ENCODE results near the gene VPS37C. TPM values are rescaled to one million over a fixed set of nuclear protein-coding genes. Genes with fewer than 3 reads are reported as not detected.

VPS37C gene
- total RNA-seq, 1 experiment from 2014 or later: 22.9 TPM

DNA sequence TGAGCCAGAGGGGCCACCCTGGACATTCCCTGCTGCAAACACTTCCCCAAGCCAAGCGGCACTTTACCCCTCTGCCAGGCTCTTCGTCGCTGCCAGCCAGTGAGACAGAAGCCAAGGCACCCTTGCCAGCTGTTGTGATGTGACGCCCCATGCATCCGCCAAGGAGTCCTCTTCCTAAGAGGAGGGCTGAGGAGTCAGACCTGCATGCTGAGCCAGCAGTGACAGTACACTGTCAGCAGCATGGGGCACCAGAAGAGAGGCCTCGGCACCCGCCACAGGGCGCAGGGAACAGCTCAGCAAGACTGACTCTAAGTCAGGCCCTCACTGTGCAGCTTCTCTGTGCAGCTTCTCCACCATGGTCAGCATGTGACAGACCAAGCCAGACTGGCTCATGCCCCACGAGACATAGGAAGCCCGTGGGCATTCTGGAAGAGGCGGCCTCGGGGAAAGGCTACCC is 26.4 kb downstream of the VPS37C start:
- DNase-seq (ENCODE audit: extremely low read depth, low read depth): no peak

DNA sequence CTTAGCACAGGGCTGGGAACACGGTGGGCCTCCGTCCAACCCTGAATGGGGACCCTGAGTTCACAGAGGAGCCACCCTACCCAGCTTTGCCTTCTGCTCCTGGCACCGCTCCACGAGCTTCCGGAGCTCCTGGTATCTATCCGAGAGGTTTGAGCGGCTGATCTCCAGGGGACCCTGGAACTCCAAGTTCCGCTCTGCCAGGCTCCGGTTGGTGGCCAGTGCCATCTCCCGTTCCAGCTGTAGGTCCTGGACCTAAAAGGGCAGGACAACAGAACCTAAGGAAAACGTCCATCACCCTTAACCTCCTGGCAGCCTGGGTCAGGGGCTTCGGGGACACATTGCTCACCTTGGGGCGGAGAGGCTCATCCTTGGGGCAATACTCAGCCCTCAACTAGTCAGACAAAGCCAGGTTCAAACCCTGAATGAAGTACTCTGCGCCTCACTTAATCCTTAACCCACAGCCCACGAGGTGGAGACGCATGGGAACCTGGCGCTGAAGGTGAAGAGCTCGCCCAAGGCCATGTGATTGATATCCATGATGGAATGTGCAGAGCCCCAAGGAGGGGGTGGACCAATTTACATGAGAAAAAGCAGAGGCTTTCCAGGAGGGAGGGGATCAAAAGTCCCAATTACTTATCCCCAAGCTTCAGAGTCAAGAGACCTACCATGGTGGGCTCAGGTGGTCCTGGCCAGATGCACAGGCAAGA is 27.1 kb downstream of the VPS37C start:
- DNase-seq (ENCODE audit: extremely low read depth, low read depth): no peak

DNA sequence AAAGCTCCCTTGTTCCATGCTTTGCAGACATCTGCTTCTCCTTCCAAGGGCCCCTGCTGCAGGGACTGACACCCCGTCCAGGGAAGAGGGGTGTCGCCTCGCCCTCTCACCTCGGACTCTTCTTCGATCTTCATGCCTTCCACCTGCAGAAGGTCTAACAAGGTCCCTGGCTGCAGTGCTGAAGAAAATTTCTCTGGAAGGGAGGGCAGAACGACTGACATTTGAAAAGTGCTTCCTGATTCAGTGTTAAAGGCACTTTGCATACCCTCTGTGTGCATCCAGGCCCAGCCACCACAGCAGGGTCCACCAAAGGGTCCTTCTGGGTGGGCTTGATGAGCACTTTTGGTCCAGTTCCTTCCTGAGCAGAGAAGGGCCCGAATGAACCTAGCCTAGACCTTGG is 28.1 kb downstream of the VPS37C start:
- no peak for DNase-seq (ENCODE audit: extremely low read depth, low read depth)

DNA sequence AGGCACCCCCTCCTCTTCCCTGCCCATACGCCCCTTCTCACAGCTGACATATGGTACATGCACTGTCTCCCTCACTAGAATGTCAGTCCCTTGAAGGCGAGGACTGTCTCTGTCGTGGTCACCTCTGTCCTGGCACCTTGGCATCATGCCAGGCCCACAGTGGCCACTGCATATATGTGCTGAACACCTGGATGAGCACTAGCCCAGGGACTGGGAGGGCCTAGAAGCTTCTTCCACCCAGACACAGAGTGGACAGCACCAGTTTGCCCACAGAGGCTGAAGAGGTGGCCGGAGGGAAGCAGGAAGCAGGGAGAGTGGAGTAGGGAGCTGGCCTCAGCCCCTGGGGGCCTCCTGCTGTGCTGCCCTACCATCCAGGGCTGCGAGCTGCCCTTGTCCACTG is 28.6 kb downstream of the VPS37C start:
- no peak for DNase-seq (ENCODE audit: extremely low read depth, low read depth)

DNA sequence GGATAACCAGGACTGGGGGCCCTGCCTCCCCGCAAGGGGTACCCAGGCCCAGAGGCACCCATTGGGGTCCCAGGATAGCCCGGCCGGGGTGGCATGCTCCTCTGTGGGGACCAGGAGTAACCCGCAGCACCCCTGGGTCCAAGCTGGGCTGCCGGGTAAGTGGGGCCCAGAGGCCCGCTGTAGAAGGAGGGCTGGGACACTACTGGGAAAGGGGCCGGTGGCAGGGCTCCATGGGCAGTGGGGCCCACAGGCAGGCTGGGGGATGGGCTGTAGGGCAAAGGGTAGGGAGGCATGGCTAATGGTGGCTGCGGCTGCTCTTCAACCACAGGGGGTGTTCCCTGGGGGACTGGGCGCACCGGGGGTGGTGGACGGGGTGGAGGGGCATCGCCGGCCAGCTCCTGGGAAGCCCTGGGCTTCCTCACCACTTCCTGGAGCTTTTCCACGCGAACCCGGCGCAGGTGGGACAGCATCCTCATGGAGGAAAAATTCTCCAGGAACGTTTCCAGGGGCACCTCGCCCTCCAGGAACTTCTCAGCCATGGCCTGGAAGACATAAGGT is 29.1 kb downstream of the VPS37C start:
- no peak for DNase-seq (ENCODE audit: extremely low read depth, low read depth)

DNA sequence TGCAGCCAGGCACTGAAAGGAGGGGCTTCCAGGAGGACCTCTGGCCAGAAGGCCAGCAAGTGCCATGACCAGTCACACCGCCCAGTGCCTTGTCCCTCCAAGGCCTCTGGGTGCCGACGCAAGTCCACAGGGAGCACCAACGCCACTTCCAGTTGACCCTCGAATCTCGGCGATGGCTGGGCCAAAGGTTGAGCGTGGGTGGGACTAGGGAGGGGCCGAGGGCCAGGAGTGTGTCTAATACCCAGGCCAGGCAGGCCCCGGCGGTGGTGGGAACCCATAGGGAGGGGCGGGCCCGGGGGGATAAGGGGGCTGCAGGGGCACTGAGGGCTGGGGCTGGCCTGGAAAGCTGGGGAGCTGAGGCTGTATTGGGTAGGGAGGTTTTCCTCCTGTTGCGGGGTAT is 29.6 kb downstream of the VPS37C start:
- no peak for DNase-seq (ENCODE audit: extremely low read depth, low read depth)

DNA sequence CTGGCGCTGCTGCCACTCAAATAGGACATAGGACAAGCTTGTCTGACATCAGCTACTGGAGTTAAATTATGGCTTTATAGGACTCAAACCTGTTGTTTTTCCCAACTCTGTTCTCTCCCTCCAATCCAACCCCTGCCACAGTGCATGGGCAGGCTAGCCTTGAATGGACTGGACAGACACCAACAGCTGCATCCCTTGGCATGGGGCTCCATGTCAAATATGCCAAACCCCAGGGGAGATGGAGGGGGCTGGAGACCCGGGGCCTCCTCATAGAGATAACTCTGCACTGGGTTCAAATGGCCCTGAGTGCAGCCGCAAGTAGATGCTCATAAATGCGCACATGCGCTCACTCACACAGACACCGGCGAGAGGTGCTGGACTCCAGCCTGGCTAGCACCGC is 30.0 kb downstream of the VPS37C start:
- no peak for DNase-seq (ENCODE audit: extremely low read depth, low read depth)

DNA sequence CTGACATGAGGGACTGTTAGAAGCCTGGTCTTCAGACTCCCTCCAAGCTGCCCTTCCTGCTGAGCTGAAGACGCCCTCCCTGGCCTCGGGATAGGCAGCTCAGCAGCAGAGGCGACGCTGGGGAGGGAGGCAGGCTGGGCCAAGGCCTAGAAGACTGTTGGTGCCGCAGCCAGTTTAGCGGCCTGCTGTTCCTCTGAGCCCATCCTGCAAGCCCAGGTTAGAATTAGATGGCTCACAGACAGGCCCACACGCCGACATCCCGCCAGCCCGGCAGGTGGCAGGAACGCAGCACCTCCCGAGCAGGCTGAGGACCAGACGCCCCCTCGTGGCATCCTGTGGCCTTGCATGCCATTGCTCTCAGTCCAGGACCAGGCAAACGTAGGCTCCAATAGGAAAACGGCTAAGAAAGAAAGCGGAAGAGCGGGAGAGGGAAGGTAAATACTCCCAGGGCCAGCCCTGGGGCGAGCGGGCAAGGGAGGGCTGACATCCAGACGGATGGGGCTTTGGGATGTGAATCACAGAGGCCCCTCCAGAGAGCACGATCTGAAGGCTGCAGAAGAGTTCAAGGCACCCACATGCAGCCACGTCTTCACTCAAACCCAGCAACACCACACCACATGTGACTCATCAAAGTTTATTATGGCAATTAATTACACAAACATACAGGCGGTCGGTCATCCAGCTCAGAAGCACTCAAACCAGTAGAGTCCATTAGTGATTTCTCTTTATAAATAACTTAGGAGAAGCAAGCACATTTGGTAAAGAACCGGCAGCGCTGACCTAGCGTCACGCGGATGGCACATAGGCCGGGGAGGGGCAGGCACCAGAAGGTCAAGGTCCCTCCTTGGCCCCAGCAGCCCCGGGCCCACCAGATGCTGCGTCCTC is 31.3 kb downstream of the VPS37C start:
- peak; percentile 81 for DNase-seq (ENCODE audit: extremely low read depth, low read depth)

DNA sequence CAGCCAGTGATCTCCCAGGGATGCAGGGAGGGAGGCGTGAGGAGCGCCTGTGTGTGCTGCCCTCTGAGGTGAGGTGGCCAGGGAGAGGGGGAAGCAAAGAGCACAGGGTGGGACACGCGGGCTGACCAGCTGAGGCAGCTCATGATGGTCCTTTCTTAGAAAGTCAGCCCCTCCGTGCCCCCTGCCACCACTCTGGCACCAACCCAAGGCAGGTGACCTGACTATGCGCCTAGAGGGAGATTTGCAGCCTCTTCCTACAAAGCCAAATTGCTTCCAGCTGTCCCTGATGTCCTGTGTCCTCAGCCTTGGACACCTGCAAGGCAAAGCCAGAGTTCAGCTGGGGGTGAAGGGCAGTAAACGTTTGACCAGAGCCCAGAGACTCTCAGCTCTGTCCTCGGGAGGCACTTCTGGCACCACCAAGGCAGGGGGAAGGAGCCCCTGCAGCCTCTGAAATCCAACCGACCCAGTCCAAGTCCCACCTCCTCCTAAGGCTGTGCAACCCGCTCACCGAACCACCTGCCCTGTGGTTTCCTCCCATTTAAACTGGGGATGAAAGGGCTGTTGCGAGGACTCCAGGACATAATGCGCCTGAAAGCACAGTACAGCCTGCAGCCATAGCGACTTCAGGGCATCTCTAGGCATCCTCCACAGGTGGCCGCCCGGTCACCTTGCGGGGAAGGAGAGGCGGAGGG is 32.1 kb downstream of the VPS37C start:
- no peak for DNase-seq (ENCODE audit: extremely low read depth, low read depth)

DNA sequence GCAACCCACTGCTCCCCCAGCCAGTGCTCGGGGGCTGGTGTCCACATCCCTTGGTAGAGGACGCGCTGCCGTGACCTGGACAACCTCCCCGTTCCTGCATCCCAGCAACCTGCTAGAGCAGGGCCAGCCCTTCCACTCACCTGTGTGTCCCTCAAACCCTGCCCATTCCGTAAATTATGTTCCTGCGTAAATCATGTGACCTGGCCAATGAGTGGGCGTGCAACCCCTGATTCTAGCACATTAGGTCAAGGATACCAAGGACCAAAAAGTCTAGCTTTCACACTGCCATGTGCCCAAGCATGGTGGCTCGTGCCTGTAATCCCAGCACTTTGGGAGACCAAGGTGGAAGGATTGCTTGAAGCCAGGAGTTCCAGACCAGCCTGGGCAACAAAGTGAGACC is 33.2 kb downstream of the VPS37C start:
- no peak for DNase-seq (ENCODE audit: extremely low read depth, low read depth)

DNA sequence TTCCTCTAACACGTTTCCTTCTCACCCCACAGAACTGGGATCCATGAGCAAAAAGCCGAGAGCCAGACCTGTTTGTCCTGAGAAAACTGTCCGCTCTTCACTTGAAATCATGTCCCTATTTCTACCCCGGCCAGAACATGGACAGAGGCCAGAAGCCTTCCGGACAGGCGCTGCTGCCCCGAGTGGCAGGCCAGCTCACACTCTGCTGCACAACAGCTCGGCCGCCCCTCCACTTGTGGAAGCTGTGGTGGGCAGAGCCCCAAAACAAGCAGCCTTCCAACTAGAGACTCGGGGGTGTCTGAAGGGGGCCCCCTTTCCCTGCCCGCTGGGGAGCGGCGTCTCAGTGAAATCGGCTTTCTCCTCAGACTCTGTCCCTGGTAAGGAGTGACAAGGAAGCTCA is 35.0 kb downstream of the VPS37C start:
- no peak for DNase-seq (ENCODE audit: extremely low read depth, low read depth)

DNA sequence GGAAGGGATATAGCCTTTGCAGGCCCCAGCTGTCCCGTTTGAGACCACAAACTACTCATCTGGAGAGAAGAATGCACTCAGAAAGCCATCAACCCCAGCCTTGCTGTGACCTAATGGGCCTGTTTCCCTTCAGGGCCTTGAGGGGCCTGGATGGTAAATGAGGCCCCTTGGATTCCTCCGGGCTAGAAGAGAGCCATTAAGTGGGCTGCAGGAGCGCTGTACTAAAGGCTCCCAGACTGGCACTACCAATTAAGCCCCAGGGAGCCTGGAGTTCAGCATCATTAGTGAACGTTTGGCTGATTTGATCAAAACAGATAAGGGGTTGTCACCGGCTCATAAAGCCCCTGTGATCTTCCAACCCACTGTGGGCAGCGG is 35.9 kb downstream of the VPS37C start:
- DNase-seq (ENCODE audit: extremely low read depth, low read depth): no peak

DNA sequence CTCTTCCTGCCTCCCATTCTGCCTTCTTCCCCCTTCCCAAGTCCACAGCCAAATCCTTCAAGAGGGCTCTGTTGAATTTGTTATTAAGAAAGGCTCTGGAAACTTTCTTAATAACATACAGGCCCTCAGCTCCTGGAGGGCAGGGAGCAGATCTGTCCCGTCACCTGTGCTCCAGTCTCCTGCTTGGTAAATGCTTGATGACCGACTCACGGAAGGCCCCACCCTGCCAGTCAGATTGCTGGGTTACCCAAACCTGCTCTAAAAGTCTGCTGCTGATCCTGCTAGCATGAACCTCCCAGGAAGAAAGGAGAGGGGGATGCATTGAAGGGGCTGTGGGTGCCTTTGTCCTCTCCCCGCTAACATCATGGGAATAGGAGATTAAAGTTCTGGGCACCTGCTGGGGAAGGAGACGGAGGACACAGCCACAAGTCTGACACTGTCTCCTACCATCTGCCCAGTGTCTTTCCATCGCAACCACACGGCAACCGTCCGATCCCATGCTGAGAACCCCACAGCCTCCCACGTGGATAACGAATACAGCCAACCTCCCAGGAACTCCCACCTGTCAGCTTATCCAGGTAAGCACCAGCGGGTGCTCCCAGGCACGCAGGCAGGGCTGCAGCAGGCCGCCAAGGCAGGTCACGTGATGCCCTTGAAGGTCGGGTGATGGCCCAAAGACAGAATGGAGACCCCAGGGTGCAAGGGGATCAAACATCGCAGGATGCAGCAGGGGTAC is 36.5 kb downstream of the VPS37C start:
- DNase-seq (ENCODE audit: extremely low read depth, low read depth): no peak

DNA sequence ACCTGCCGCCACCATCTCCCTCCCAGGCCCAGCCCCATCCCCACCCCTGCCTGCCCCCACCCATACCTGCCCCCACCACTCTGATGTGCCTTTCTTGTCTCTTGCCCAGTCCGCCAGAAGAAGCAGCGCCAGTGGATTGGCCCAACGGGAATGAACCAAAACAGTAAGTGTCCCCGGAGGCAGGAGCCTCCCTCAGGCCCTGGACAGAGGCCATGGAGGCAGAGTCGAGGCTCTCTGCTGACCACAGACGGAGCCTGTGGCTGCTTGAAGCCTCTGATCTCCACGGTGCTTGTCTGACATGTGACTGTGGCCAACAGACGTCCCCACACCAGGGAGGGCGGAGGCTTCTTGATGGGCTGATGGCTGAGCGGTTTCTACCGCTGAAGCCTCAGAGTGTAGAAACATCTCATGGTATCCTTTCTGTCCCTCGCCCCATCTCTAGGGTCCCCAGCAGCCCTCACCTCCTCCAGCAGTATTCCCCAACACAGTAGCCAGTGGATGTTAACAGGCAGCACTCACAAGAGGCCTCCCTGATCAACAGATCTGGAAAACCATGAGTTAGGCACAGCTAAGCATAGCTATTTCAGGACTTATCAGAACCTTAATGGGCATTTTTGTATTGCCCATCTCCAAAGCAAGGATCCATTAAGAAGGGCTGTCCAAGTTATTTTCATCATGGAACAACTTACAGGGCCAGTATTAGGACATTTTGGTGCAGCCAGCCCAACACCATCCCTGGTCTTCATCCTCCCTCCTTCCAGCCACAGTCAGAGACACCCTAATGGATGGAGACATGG is 37.3 kb downstream of the VPS37C start:
- no peak for DNase-seq (ENCODE audit: extremely low read depth, low read depth)

DNA sequence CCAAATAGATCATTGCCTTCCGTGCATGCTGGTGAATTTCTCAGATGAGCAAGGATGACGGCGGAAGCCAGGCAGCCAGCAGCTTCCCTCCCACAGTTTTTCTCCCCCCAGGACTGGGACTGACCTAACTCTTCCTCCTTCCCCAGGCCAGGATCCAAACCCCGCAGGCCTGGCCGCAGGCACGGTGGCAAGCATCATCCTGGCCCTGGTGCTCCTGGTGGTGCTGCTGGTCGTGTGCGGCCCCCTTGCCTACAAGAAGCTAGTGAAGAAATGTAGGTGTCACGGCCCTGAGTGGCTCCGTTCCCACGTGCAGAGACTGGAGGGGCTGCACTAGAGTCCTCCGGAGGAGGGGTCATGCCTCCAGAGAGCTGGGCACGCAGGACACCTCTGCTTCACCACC is 38.5 kb downstream of the VPS37C start:
- DNase-seq (ENCODE audit: extremely low read depth, low read depth): no peak

DNA sequence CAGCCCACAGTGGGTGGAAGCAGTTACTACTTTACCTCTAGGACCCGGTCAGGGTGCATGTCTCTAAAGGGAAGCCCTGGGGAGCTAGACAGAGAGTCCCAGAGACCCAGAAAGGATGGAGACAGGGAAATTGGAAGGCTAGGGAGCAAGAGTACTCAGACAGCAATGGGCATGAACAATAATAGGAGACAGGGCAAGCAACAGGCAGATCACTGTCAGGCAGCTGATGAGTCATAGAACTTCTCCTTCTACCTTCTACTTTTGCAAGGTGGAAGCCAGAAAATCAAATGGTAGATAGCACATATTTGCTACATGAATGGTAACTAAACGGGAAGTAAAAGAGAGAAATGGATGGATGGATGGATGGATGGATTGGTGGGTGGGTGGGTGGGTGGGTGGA is 39.3 kb downstream of the VPS37C start:
- no peak for DNase-seq (ENCODE audit: extremely low read depth, low read depth)

DNA sequence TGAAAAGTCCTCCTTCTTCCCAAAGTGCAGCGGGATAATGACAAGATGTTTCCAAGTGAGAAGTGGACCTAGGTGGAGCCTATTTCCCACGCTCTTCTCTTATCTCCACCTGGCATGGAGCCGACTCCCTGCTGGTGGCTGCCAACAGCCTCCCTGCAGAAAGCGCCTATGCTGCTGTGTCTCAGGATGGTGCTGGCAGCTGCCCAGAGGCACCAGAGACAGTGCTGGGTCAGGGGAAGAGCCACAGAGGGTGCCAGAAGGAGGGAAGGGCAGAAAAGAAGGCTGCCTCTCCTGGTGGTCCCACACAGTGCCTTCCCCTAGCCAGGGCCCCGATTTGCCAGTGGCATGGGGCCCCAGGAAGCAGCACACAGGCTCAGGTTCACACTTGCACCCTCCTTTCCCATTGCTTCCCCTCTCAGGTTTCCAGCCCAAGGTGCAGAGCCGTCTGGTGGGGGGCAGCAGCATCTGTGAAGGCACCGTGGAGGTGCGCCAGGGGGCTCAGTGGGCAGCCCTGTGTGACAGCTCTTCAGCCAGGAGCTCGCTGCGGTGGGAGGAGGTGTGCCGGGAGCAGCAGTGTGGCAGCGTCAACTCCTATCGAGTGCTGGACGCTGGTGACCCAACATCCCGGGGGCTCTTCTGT is 39.9 kb downstream of the VPS37C start:
- DNase-seq (ENCODE audit: extremely low read depth, low read depth): no peak

DNA sequence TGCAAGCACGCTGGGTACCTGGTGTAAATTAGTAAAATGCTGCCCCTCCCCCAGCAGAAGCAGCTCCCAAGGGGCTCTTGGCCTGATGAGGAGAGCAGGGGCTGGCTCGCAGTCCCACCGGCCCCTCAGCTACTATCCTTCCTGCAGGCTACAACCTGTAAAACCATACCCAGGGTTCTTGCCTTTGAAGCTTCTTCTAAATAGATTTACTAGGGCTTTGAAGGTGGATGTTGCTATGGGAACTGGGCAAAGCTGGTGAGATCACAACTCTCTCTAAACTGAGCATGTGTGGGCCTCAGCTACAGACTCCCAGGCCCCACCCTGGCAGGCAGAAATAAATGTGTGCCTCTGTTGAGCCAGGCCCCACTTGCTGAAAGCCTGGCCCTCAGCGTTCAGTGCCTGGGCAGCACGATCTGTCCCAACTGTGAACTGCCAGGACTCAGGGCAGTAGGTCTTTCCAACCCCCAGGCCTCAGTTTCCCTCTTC is 40.5 kb downstream of the VPS37C start:
- no peak for DNase-seq (ENCODE audit: extremely low read depth, low read depth)

DNA sequence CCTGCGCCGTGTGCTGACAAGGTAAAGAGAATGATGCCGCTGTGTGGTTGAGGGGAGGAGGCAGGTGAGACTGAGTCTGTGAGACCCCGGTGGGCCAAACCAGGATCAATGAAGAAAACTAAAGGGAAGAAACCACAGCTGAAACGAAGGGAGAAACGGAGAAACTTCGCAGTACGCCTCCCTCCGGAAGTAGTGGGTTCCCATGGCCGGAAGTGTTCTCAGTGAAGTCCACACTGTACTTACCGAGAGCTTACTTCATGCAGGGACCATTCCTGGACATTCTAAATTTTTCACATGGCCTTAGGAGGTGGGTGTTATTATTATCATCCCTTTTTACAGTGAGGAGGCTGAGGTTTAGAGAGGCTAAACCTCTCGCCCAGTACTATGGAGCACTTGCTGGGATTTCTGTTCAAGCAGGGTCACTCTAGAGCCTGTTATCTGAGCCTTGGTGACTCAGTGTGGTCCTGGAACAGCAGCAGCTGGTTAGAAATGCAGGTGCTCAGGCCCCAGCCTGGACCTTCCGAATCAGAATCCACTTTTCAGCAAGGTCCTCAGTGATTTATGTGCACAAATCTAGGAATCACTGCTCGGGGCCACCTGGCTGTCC is 41.0 kb downstream of the VPS37C start:
- DNase-seq (ENCODE audit: extremely low read depth, low read depth): no peak

All from NCI-H460 (cell line).